H9 (cell line): ENCODE results near the gene HDX. TPM values are rescaled to one million over a fixed set of nuclear protein-coding genes. Genes with fewer than 3 reads are reported as not detected.

Experiments used
- DNase-seq: peaks from one replicate; pipeline ENCODE4 v3.0.0-alpha.2; 2017
- H2AFZ ChIP-seq: one replicate; pipeline ENCODE4 v1.6.1; 2013; ENCODE audit warnings: mild to moderate bottlenecking, low read length, control low read depth, moderate library complexity
- H2AK5ac ChIP-seq: 2 replicates; pipeline ENCODE4 v1.6.1; 2013; ENCODE audit warnings: low read length, control low read depth, mixed read lengths; ENCODE audit not compliant: insufficient read length
- H2BK120ac ChIP-seq: one replicate; pipeline ENCODE4 v1.6.1; 2013; ENCODE audit warnings: low read depth, mild to moderate bottlenecking, low read length, control low read depth, inconsistent platforms; ENCODE audit not compliant: poor library complexity, severe bottlenecking
- H2BK12ac ChIP-seq: 2 replicates; pipeline ENCODE4 v1.6.1; 2013; ENCODE audit warnings: low read length, control low read depth, mixed read lengths, low read depth; ENCODE audit not compliant: insufficient read length
- H2BK15ac ChIP-seq: 2 replicates; pipeline ENCODE4 v1.6.1; 2013; ENCODE audit warnings: low read depth, low read length, control low read depth
- H2BK20ac ChIP-seq: one replicate; pipeline ENCODE4 v1.6.1; 2013; ENCODE audit warnings: low read depth, mild to moderate bottlenecking, low read length, control low read depth, inconsistent platforms; ENCODE audit not compliant: poor library complexity, severe bottlenecking
- H2BK5ac ChIP-seq: 2 replicates; pipeline ENCODE4 v1.6.1; 2013; ENCODE audit warnings: low read length, control low read depth, mixed read lengths; ENCODE audit not compliant: insufficient read length
- H3K14ac ChIP-seq: 2 replicates; pipeline ENCODE4 v1.6.1; 2013; ENCODE audit warnings: low read length, control low read depth; ENCODE audit not compliant: insufficient read depth
- H3K18ac ChIP-seq: 2 replicates; pipeline ENCODE4 v1.6.1; 2013; ENCODE audit warnings: low read depth, mild to moderate bottlenecking, mixed read lengths, low read length, control low read depth; ENCODE audit not compliant: insufficient read length
- H3K23ac ChIP-seq: 2 replicates; pipeline ENCODE4 v1.6.1; 2013; ENCODE audit warnings: low read length, control low read depth, mixed read lengths, low read depth; ENCODE audit not compliant: insufficient read length
- H3K23me2 ChIP-seq: 2 replicates; pipeline ENCODE4 v1.6.1; 2013; ENCODE audit warnings: low read depth, mild to moderate bottlenecking, mixed read lengths, low read length, control low read depth; ENCODE audit not compliant: insufficient read length, poor library complexity, severe bottlenecking
- H3K27ac ChIP-seq: 2 replicates; pipeline ENCODE4 v1.5.1; 2013; ENCODE audit warnings: low read length, control low read depth, mixed read lengths, low read depth; ENCODE audit not compliant: insufficient read length
- H3K27me3 ChIP-seq: 2 replicates; pipeline ENCODE4 v1.6.1; 2013; ENCODE audit warnings: low read length, control low read depth, inconsistent platforms; ENCODE audit not compliant: insufficient read depth
- H3K4ac ChIP-seq: 2 replicates; pipeline ENCODE4 v1.6.1; 2013; ENCODE audit warnings: low read depth, mild to moderate bottlenecking, control low read depth, inconsistent platforms, low read length, moderate library complexity
- H3K4me1 ChIP-seq: 2 replicates; pipeline ENCODE4 v1.6.1; 2013; ENCODE audit warnings: low read length, control low read depth, inconsistent platforms; ENCODE audit not compliant: insufficient read depth
- H3K4me2 ChIP-seq: 2 replicates; pipeline ENCODE4 v1.6.1; 2013; ENCODE audit warnings: low read length, control low read depth, mixed read lengths; ENCODE audit not compliant: insufficient read length, insufficient read depth
- H3K56ac ChIP-seq: 2 replicates; pipeline ENCODE4 v1.6.1; 2013; ENCODE audit warnings: low read depth, mild to moderate bottlenecking, mixed read lengths, low read length, control low read depth; ENCODE audit not compliant: insufficient read length
- H3K79me1 ChIP-seq: 2 replicates; pipeline ENCODE4 v1.6.1; 2013; ENCODE audit warnings: low read depth, mild to moderate bottlenecking, moderate library complexity, low read length, control low read depth, inconsistent platforms; ENCODE audit not compliant: insufficient read depth, poor library complexity, severe bottlenecking
- H3K79me2 ChIP-seq: 2 replicates; pipeline ENCODE4 v1.6.1; 2013; ENCODE audit warnings: low read length, control low read depth, inconsistent platforms; ENCODE audit not compliant: insufficient read depth
- H3K9ac ChIP-seq: 2 replicates; pipeline ENCODE4 v1.6.1; 2013; ENCODE audit warnings: low read length, control low read depth, mixed read lengths; ENCODE audit not compliant: insufficient read length; ENCODE audit errors: extremely low read depth
- H3K9me3 ChIP-seq: one replicate; pipeline ENCODE4 v1.6.1; 2013; ENCODE audit warnings: low read depth, low read length, inconsistent platforms; ENCODE audit not compliant: control insufficient read depth
- H3T11ph ChIP-seq: one replicate; pipeline ENCODE4 v1.6.1; 2013; ENCODE audit warnings: mild to moderate bottlenecking, low read length, control low read depth, inconsistent platforms
- H4K20me1 ChIP-seq: one replicate; pipeline ENCODE4 v1.6.1; 2013; ENCODE audit not compliant: control insufficient read depth, insufficient read length, insufficient read depth
- H4K5ac ChIP-seq: 2 replicates; pipeline ENCODE4 v1.6.1; 2013; ENCODE audit warnings: low read depth, mild to moderate bottlenecking, mixed read lengths, low read length, control low read depth; ENCODE audit not compliant: insufficient read length
- H4K8ac ChIP-seq: replicated peaks from 2 replicates; pipeline ENCODE4 v1.6.1; 2013; ENCODE audit warnings: low read length, control low read depth, mixed read lengths, low read depth; ENCODE audit not compliant: insufficient read length
- H4K91ac ChIP-seq: 2 replicates; pipeline ENCODE4 v1.6.1; 2013; ENCODE audit warnings: low read depth, mild to moderate bottlenecking, moderate library complexity, mixed read lengths, low read length, control low read depth; ENCODE audit not compliant: insufficient read length
- H3K27ac Mint-ChIP-seq, 3 experiments: 2 replicates in 2 of 3; 3 replicates in 1 of 3; pipeline ENCODE4 v1.8.0; 2020 to 2021; ENCODE audit warnings: mixed read lengths in 3 of 3, mild to moderate bottlenecking in 1 of 3, moderate library complexity in 1 of 3
- H3K27me3 Mint-ChIP-seq: 2 replicates; pipeline ENCODE4 v1.8.0; 2021; ENCODE audit warnings: low read depth, mild to moderate bottlenecking, moderate library complexity, mixed read lengths
- H3K36me3 Mint-ChIP-seq, 3 experiments: 2 replicates in 2 of 3; 3 replicates in 1 of 3; pipeline ENCODE4 v1.8.0; 2020 to 2021; ENCODE audit warnings: low read depth in 3 of 3, mixed read lengths in 3 of 3; ENCODE audit not compliant: insufficient read depth in 1 of 3
- H3K4me1 Mint-ChIP-seq, 2 experiments: 2 replicates each; pipeline ENCODE4 v1.8.0; 2020; ENCODE audit warnings: mixed read lengths in 2 of 2
- H3K4me3 Mint-ChIP-seq, 2 experiments: 2 replicates in 1 of 2; 3 replicates in 1 of 2; pipeline ENCODE4 v1.8.0; 2020 to 2021; ENCODE audit warnings: mild to moderate bottlenecking in 2 of 2, mixed read lengths in 2 of 2, moderate library complexity in 1 of 2
- H3K9me3 Mint-ChIP-seq, 2 experiments: 2 replicates in 1 of 2; 3 replicates in 1 of 2; pipeline ENCODE4 v1.8.0; 2020; ENCODE audit warnings: mild to moderate bottlenecking in 2 of 2, mixed read lengths in 2 of 2, moderate library complexity in 1 of 2
- CTCF ChIP-seq: fragments of 200-600 bp; sonication (generic); conservative IDR thresholded peaks from 3 replicates; pipeline ENCODE4 v1.8.0; 2021; ENCODE audit warnings: antibody characterized with exemption, mild to moderate bottlenecking
- WGBS: extraction: QIAGEN DNeasy Blood & Tissue Kit; methylation state at CpG from one replicate; pipeline ENCODE4 v1.1.7; 2013; ENCODE audit warnings: missing lambda C conversion rate, low lambda C conversion rate, mixed read lengths; ENCODE audit not compliant: insufficient read length; ENCODE audit errors: extremely low coverage; 5-methylcytosine and 5-hydroxymethylcytosine counted together
- total RNA-seq: library from RNA; stranded (reverse); gene quantifications from 2 replicates; pipeline ENCODE4 v1.2.1, GENCODE V29; 2021

Gene HDX
- total RNA-seq, 1 experiment from 2014 or later, result 5.0 TPM

GRCh38 chrX:84363663-84364062 is 138.6 kb downstream of the HDX start:
- Histone ChIP-seq H2AFZ (no peak overlapping the region), H3K56ac (no peak overlapping the region), H2BK5ac (no peak overlapping the region), H3K14ac (no peak overlapping the region), H3K9me3 (peaks cover 13% of the 10 kb centered on the region), H2AK5ac (no peak overlapping the region), H3K27me3 (no peaks in the 10 kb centered on the region), H3T11ph (no peak overlapping the region), H3K18ac (no peak overlapping the region), H2BK15ac (no peak overlapping the region), H4K20me1 (no peaks in the 10 kb centered on the region), H3K79me2 (no peaks in the 10 kb centered on the region), H4K8ac (no peak overlapping the region), H3K23ac (no peak overlapping the region), H4K91ac (no peak overlapping the region), H2BK20ac (no peak overlapping the region), H3K4me1 (no peaks in the 10 kb centered on the region), H3K4ac (no peak overlapping the region), H4K5ac (no peak overlapping the region), H2BK12ac (no peak overlapping the region), H3K4me2 (no peak overlapping the region), H3K79me1 (no peaks in the 10 kb centered on the region), H3K23me2 (no peaks in the 10 kb centered on the region), H3K9ac (no peak overlapping the region), H2BK120ac (no peak overlapping the region), H3K27ac (no peak overlapping the region)
- TF ChIP-seq CTCF, result no peak
- H3K4me3 Mint-ChIP-seq, result no peak overlapping the region
- H3K36me3 Mint-ChIP-seq, result peaks cover 0 to 11% (median 7%) of the 10 kb centered on the region in 3 experiments; a peak in 3 of 7 replicates
- H3K9me3 Mint-ChIP-seq, result peaks cover 39 to 42% of the 10 kb centered on the region in 2 experiments
- 0 out of 7 replicates have a peak overlapping the region, but pooled peaks of 1 of the 3 experiments have one; percentile 63 for H3K27ac Mint-ChIP-seq
- WGBS, result no CpG with 5 or more reads among the region's 1 CpG
- peaks cover 6 to 7% of the 10 kb centered on the region in 2 experiments; a peak in 3 of 4 replicates for H3K4me1 Mint-ChIP-seq
- no peak for DNase-seq
- no peaks in the 10 kb centered on the region for H3K27me3 Mint-ChIP-seq
